Stimulated activated CD4-positive, alpha-beta T cell treated with anti-CD3 and anti-CD28 coated beads, Interleukin-4, amount 100 ng/mL, for 48 hours (primary cell): ENCODE measurements around the gene NPBWR2.

ENCODE experiments used
- DNase-seq, 2 donors: peaks; one replicate each; pipeline ENCODE4 v3.0.0-alpha.2; 2020; ENCODE audit warnings: low read depth in 2 of 2

NPBWR2 gene

DNA sequence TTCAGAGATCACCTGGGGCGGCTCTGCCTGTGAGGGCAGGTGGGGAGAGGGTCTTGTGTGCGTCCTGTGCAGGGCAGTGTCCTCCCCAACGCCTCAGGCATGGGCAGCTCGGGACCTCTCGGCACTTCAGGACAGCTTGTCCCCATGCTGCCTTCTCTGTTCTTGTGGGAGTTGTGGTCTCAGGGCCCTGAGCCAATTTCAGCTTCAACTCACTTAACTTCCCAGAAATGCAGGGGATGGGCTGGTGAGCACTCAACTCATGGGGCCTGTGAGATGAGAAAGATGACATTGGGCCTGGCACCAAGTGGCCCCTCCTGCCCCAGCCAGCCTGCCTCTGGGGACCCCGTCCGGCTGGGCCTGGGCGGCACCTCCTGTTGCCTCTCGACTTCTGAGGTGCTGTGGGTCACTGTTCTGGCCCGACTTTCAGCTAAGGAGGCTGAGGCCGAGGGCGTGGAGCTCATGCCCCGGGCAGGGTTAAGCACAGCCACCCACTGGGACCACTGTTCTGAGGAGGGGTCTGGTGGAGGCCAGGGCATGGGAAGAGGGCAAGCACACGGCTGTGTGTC is 34.8 kb downstream of the NPBWR2 start:
- DNase-seq = no peak

DNA sequence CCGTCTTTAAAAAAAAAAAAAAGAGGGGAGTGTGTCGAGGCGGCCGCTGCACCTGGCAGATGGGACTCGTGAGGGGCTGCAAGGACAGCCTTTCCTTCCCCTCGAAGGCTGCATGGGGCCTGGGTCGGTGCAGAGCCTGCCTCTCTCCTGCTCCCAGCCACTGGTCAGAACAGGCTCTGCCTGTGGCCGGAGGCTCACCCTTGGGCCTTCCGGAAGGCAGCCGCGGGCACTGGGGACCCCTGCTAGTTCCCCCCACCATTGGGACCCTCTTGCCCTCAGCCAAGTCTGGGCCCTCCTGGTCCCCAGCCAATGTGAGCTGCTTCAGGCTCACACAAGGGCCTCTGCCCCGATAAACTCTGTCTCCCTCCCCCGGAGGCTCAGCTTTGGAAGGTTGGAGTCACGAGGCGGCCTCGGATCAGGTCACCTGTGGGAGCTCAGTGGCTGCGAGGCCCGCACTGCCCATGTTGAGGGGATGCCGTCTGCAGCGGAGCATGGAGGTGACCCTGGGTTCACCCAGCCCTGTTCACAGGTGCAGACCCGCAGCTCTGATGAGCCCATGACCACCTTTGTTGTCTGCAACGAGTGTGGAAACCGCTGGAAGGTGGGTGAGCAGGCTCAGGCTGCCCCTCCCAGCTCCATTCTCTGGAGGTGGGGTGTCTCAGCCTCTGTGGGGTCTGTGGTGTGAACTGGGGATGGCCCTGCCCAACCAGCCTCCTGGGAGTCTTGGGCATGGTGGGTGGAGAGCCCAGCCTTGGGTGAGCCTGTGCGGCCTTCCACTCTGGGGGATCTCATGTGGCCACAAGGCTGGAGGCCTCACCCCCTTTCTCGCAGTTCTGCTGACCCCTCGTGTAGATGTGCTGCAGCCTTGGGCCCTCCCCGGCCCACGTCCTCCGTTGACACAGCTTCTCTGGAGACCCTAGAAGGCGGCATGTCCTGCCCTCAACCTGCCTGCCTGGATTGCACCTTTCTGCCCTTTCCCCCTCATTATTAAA is 35.7 kb downstream of the NPBWR2 start:
- DNase-seq = no peak

DNA sequence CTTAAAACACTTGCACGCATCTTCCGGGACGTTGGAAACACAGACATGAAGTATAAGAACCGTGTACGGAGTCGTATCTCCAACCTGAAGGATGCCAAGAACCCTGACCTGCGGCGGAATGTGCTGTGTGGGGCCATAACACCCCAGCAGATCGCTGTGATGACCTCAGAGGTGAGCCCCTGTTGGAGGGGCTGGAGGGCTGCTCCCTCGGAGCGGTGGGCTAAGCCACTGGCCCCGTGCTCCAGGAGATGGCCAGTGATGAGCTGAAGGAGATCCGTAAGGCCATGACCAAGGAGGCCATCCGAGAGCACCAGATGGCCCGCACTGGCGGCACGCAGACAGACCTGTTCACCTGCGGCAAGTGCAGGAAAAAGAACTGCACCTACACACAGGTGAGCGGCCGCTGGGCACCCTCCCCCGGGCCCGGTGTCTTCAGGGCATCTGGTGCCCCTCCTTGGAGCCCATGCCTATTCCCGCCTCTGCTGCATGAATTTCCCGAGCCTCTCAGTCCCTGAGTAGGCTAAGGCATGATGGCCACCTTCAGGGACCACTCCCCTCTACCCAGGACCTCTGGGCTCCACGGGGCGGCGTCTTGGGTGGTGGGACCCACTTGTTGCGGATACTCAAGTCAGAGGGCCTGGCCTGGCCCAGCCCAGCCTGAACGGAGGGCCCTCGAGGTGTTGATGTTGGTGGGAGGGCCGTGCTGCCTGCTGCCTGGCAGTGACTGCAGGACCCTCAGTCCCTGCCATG is 36.9 kb downstream of the NPBWR2 start:
- DNase-seq = no peak

DNA sequence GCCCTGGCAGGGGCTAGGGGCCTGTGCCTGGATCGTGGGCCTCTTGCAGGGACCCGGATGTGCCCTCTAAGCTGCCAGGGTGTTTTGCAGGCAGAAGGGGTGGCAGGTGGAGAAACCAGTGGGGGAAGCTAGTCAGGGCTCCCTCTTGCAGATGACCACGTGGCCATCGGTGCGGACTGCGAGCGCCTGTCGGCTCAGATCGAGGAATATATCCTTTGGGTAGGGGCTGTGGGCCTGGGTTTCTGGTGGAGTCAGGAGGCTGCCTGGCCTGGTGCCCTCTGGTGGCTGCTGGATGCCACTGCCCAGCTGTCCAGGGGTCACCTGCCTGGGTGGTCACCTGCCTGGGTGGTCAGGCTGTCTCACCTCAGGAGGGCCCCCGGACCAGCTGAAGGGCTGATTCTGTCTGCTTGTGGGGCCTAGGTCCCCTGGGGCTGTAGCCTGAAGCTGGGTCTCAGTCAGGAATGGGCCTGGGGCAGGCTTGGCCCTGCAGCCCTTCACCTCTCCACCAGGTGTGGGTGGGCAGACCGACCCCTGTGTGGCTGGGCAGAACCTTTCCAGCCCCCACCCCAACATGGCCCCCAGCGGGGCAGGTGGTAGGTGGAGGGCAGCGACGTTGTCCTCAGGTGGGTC is 37.6 kb downstream of the NPBWR2 start:
- no peak for DNase-seq

DNA sequence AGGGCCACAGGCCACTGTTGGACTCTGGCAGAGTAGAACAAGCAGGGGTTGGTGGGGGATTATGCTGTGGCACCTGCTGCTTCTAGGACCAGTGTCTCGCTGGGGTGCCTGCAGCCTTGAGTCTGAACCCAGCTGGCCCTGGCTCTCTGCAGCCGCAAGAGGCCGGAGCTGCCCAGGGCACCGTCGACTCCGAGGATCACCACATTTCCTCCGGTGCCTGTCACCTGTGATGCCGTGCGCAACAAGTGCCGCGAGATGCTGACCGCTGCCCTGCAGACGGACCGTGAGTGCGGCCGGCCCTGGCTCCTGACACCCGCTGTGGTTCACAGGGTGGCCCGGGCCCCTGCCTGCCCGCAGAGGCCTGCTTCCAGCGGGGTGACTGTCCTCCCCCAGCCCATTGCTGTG is 38.2 kb downstream of the NPBWR2 start:
- no peak for DNase-seq

DNA sequence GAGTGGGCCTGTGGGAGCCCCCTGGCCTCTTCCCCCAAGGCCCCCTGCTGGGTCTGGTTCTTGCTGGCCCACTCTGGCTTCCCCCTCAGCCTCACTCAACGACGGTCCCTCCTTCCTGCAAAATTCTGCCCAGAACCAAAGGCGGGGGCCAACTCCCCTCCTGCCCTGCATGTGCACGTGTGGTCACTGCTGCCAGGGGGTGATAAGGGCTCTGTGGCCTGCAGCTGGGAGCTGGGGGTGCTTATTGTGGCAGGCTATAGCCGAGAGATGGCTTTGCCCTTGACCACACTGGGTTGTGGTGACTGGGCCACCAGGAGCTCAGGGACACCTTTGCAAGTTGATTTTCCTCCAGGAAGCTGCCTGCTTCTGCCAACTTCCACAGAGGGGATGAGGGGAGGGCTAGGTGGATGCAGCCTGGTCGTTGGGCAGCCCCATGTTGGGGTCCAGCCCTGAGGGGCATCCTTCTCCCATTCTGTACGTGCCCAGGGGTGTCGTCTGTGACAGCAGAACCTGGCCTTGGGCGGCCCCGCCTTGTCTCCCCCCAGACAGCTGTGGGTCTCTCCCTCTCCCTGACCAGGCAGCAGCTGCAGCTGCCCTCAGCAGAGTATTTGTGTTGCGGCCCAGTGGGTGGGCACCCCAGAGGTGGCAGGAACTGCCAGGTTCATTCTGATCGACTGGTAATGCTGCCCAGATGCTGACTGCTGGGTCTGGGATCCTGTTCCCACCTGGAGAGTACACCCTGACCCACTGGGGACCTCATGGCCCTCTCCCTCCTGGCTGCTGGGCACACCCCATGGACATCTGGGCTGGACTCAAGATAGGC is 38.8 kb downstream of the NPBWR2 start:
- no peak for DNase-seq

DNA sequence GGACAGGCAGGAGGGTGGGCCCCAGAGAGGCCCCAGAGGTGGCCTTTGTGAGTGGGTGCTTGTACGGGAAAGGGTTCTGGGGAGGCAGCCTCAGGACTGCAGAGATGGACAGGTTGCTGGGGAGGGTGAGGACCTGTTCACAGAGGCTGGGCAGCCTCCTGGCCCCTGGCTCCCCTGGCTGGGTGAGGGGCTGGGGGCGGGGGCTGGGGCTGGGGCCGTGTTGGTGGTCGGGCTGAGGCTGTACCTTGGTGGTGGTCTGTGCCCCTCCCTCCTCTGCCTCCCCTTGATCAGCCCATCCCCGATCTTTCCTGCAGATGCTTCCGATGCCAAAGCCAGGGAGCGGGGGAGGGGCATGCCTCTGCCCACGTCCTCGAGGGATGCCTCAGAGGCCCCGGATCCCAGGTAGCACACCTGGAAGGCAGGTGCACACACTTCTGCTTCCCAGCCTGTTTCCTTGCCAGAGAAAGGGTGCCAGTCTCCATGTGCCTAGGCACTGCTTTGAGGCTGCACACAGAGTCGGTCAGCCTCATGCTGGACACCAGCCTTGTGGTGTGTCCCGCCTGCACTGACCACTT is 39.5 kb downstream of the NPBWR2 start:
- DNase-seq = no peak

DNA sequence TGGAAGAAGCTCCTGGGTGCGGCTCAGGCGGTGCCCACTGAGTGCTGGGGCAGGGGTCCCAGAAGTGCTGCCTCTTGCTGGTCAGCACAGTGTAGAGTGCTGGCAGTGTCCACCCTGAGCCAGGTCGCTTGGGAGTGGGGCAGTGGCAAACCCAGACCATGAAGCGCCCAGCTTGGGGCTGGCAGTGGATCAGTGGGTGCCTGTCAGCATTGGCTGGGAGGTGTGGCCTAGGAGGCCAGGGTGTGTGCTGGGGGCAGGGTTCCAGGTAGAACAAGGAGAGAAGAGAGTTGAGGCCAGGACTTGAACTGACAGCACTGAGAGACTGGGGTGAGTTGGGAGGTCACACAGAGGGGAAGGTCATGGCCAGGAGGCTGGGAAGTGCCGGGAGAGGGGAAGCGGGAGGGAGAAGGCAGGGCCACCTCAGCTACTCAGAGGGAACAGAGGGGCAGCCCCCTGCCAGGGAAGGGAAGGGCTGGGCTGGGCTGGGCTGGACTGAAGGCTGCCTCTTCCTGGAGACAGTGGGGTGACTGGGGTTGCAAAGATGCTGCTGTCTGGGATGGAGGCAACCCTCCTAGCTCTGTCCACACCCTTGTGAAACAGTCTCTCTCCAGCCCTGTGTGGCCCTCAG is 40.2 kb downstream of the NPBWR2 start:
- no peak for DNase-seq

DNA sequence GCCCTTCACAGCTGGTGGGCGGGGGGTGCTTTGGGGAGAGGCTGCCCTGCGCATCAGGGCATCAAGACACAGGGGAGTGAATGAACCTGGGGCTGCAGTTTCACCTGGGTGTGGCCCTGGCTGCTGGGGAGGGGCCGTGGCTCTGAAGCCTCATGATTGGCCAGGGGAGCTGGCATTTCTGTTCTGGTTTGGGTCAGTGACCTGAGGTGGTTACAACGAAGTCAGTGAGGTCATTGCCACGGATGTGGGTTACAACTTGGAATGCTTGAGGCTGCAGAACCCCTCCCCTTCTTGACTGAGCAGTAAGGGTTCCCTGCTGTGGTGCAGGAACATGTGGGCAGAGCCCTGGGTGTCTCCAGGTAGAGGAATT is 41.4 kb downstream of the NPBWR2 start:
- peak in 1 of 2 donors; percentile 55 for DNase-seq

DNA sequence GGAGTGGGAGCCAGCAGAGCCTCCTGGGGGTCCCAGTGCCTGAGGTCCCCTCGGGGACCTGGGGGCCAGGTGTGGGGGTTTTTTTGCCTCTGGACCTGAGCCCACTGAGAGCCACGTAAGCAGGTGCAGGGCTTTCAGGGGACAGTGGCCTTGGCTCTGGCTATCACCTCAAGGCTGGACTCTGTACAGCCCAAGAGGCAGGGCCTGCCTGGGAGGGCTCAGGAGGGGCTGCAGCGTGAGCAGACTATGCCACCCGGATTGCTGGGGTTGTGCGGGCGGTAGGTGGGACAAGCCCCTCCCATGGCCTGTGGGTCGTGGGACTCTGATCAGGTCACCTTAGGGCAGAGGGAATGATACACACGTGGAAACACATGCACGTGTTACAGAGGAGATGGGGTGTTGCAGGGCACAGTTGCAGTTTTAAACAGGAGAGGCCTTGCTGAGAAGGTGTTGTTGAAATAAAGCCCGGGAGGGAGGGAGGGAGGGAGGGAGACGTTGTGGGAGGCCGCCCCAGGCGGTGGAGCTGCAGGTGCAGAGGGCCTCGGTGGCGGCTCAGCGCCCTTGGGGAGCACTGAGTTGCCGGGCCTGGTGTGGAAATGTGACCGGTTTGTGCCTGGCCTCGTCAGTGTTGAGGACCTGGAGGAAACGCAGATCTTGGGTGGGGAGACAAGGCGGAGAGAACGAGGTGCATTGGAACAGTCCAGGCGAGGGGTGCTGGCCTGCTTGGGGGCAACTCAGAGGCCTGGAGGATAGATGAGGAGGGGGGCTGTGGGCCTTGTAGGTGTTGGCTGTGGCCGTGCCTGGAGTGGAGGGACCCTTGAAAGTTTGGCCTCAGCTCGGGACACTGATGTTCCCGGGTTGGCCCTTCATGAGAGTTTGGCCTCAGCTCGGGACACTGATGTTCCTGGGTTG is 42.0 kb downstream of the NPBWR2 start:
- DNase-seq = no peak

DNA sequence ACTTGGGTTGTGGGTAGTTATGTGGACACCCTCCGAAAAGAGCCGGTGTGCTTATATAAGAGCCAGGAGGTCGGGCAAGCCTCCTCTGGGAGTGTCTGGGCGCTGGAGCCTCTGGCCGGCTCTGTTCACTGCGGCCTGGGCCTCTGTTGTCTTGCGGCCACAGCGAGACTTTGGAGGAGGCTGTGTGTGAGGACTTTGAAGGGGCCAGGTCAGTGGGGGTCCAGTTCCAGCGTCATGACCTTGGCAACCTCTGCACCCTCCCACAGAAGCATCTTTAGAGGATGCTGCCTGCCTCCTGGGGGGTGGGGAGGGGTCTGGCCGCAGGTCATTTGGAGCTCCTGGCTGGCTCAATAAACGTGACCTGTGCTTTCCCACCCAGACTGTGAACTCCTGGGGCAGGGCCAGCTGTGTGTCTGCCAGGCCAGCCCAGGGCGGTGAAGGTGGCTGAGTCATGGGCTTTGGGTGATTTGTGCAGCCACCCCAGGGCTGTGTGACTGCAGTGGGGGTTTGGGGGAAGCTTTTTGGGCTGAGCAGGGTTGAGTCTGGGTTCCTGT is 43.1 kb downstream of the NPBWR2 start:
- DNase-seq = no peak

DNA sequence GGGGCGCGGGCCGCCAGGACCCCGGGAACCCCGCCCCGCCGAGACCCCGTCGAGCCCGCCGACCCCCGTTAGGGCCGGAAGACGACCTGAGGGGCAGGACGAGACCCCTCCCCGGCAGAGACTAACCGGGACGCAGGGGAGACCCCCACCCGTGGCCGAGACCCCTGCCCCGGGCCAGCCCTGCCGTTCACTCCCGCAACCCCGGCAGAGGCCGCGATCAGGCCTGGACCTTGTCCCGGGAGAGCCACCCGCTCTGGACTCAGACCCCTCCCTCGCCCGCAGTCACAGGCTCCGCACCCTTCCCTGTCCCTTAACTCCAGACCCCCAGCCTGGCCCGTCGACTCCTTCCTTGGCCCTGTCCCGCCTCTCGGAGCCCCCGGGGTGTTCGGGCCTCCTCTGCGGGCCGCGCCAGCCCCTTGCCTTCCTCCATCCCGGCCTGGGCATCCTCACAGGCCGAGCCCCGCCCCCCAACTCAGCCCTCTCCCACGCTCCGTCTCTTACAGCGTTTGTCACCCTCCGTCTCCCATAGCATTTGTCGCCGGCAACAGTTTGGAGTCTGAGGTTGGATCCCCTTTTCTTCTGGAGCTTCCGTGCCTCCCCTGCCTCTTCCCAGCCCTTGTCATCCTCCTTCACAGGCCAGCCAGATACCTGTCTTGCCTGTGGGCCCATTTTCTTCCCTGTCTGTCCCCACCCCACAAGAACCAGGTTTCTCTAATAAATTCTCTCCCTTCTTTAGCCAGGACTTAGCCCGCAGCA is 43.8 kb downstream of the NPBWR2 start:
- DNase-seq = peak in 1 of 2 donors; percentile 52

DNA sequence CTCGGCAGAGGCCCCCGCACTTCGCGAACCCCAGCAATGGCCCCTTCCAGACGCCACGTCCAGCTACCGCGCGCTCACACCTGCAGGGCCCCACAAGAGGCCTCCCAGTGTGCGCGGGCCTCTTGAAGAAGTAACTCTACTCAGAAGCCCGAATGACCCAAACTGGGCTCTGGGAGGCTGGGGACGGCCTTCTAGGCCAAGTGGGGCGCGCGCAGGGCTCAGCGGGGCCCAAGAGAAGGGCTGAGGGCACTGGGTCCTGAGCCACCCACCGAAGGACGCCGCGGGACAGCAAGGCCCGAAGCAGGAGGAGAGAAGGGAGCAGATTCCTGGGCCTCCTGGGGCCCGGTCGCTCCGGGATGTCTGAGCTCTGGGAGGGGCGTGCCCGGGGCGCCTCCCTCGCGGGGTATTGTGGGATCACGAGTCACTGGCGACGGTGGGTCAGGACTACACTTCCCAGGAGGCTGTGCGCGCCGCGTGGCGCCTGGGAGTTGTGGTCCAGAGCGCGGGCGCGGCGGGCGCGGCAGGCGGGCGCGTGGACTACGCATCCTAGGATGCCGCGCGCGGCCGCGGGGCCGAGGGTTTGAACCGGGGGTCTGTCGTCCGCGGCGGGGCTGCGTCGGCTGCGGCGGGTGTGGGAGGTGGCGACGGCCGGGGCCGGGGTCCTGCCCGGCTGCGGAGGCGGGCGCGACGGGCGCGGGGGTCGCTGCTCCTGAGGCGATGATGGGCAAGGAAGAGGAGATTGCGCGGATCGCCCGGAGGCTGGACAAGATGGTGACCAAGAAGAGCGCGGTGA is 44.6 kb downstream of the NPBWR2 start, which contains the start of gene TCEA2:
Gene TCEA2, plus strand, starts transcription at position 603 of the 793 bp plus-strand sequence. Its CDS starts 115 bp downstream, at position 718.
- DNase-seq = peak; percentile 92 to 95

DNA sequence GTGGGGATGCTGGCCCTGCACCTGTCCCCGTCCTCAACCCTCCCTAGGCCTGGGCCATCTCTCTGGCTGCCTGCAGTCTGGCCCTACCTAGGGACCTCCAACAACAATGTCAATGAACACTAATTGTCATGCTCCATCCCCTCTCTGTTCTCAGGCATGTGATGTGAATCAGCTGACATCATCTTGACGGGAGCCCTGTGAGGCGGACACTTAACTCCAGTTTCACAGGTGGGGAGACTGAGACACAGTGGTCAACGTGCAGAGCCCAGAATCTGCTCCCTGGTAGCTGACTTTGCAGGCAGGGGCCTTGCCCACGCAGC is 45.1 kb downstream of the NPBWR2 start:
- no peak for DNase-seq

DNA sequence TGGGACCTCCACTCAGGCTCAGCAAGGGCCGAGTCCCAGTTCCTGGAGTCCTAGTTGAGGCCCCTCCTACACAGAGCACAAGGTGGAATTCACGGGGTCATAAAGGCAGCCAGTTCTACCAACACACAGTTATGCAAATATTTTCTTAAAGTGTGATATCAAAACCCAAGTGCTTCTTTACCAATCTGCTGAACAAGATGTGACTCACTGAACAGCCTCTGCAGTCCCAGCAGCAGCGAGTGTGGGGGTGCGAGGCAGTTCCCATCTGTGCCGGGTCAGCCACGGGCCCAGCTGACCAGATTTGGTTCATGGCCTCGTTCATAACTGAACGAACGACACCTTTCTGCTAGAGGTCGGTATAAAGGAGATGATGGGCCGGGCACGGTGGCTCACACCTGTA is 48.8 kb downstream of the NPBWR2 start:
- no peak for DNase-seq

DNA sequence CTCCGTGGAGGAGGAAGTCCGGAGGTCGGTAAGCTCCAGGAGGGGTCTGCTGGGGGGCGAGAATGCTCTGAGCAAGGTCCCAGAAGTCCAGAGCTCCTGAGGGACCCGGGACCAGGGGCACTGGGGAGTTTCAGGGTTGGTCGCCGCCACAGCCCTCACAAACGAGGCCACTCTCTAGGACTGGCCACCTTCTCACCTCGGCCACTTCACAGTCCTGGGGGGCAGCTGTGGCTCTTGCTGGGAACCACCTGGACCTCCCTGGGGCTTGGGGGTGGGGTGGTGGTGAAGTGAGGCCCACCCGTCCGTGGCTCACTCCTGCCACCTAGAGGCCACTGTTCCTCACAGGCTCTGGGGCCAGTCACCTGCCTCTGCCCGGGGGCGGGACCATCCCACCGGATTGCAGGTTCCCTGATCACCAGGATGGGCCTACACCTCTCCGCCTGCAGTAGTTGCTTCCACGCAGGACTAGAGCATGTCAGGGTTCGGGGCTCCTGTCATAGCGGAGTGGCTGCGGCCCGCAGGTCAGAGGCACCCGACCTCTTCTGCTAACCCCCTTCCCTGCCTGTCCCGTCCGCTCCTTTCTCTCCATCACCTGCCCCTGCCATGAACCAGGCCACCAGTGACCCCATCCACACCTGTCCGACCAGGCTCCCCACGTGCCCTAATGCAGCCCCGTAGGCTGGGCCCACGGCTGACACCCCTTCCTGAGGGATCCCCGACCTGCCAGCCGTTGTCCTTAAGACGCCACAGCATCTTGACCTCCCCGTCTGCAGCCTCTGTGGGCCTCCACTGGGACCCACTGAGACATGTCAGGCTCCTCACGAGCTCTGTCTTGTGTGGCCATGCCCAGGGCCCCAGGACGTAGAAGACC is 49.5 kb downstream of the NPBWR2 start:
- peak; percentile 82 to 91 for DNase-seq
